Measurements from ENCODE around the gene GLRX2.
A peak's percentile ranks its signal among the peaks of the same experiment; 100 is the strongest.

The GLRX2 gene

DNA sequence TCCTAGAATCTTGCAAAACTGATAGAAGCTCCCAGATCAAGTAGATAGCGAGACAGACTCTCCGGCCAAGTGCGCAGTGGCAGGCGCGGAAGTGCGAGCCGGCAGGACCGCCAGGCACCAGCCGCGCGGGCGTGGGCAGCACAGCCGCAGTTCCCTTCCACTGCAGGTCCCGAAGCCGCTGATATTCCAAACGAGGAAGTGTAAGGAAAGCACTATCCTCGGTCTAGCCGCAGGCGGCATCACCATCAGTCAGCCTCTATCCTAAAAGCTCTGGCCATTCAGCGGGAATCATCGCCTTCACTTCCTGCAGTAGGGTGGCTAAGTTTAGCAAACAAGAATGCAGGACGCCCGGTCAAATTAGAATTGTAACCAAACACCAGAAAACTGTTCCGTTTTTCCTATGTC lies 710 bp downstream of the GLRX2 start:
- Histone ChIP-seq H3K4me3 (ENCODE audit: insufficient read depth, low read length, poor library complexity, severe bottlenecking) (peak overlapping the region; percentile 81), H3K9me3 (ENCODE audit: insufficient read depth, low read length) (no peaks in the 10 kb centered on the region), H3K27ac (ENCODE audit: low read depth, low read length) (no peak overlapping the region), H3F3A (ENCODE audit: insufficient read depth) (peaks cover 8% of the 10 kb centered on the region; the same call in 1 of the 2 replicates), H3K36me3 (ENCODE audit: low read length) (no peaks in the 10 kb centered on the region; the same call in 1 of the 2 replicates), H3K9me2 (replicated peaks; ENCODE audit: insufficient read depth, low read length) (no peaks in the 10 kb centered on the region), H3K79me2 (ENCODE audit: insufficient read depth, low read length) (peaks cover 24% of the 10 kb centered on the region), H3K4me2 (ENCODE audit: low read depth, low read length, poor library complexity, severe bottlenecking) (peak overlapping the region; percentile 85), H4K20me1 (ENCODE audit: low read depth, low read length) (no peaks in the 10 kb centered on the region), H2AFZ (ENCODE audit: low read depth, low read length, severe bottlenecking) (peak overlapping the region; percentile 90), H3K27me3 (ENCODE audit: low read length) (no peaks in the 10 kb centered on the region), H3K9ac (ENCODE audit: low read length) (peak overlapping the region; percentile 67)
- TF ChIP-seq CTCF (IDR thresholded peaks at IDR 0.05; ENCODE audit: insufficient read depth, low read length, poor library complexity, severe bottlenecking) (no peak), EZH2phosphoT487 (conservative IDR thresholded peaks at IDR 0.05; ENCODE audit: low read length) (no peak)

DNA sequence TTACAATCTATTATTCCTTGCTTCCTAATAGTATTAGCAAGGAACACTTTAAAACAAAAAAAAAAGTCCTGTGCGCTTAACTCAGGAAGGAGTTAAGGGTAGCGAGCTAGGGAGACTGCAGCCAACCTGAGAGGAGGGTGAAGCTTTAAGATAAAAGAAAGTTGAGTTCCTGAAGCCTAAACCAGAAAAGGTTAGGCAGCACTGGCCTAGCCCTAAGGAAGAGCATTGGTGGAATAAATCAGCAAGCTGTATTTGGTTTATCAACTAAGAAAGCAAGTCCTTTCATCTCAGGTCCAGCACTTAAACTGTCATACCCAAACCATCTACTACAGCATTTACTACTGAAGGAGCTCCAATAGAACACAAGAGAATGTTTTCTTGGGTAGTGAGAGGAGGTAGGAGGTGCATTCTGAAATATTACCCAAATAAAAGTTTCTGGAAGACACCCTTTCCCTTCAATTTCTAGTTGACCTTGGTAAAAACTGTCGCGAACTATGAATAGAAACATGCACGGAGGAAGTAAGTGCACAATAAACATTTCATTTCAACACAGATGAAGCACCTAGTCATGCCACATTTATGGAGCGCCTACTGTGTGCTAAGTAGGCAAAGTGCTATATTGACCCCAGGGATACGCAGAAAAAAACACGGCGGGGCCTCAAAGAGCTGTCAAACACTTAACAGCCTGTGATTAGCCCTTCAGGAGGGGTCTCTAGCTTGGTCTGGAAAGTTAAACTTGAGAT lies 1.3 kb downstream of the GLRX2 start:
- H3K36me3 ChIP-seq (ENCODE audit: low read length) = no peaks in the 10 kb centered on the region; the same call in 1 of the 2 replicates
- H3K9ac ChIP-seq (ENCODE audit: low read length) = peak overlapping the region; percentile 67
- peaks cover 8% of the 10 kb centered on the region; the same call in 1 of the 2 replicates for H3F3A ChIP-seq (ENCODE audit: insufficient read depth)
- no peaks in the 10 kb centered on the region for H3K9me2 ChIP-seq (replicated peaks; ENCODE audit: insufficient read depth, low read length)
- H2AFZ ChIP-seq (ENCODE audit: low read depth, low read length, severe bottlenecking) = peak overlapping the region; percentile 90
- H4K20me1 ChIP-seq (ENCODE audit: low read depth, low read length) = no peaks in the 10 kb centered on the region
- TF ChIP-seq CTCF (IDR thresholded peaks at IDR 0.05; ENCODE audit: insufficient read depth, low read length, poor library complexity, severe bottlenecking) (no peak), EZH2phosphoT487 (conservative IDR thresholded peaks at IDR 0.05; ENCODE audit: low read length) (no peak)
- H3K27me3 ChIP-seq (ENCODE audit: low read length) = no peaks in the 10 kb centered on the region
- no peak overlapping the region for H3K27ac ChIP-seq (ENCODE audit: low read depth, low read length)
- H3K4me3 ChIP-seq (ENCODE audit: insufficient read depth, low read length, poor library complexity, severe bottlenecking) = peak overlapping the region; percentile 81
- H3K79me2 ChIP-seq (ENCODE audit: insufficient read depth, low read length) = peaks cover 24% of the 10 kb centered on the region
- peak overlapping the region; percentile 85 for H3K4me2 ChIP-seq (ENCODE audit: low read depth, low read length, poor library complexity, severe bottlenecking)
- H3K9me3 ChIP-seq (ENCODE audit: insufficient read depth, low read length) = no peaks in the 10 kb centered on the region

DNA sequence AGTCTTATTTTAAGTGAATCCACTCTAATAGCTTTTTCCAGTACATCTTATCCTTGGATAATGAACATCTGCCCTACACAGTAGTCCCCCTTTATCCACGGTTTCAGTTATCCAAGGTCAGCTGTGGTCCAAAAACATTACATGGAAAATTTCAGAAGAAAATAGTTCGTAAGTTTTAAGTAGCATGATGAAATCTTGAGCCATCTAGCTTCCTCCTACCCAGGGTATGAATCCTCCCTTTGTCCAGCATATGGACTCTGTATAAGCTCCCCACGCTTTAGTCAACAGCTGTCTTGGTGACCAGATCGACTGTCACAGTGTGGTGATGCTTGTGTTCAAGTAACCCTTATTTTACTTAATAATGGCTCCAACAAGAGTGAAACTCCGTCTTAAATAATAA lies 2.6 kb downstream of the GLRX2 start:
- Histone ChIP-seq H2AFZ (ENCODE audit: low read depth, low read length, severe bottlenecking) (no peak overlapping the region), H3K9me3 (ENCODE audit: insufficient read depth, low read length) (no peaks in the 10 kb centered on the region), H3K36me3 (ENCODE audit: low read length) (no peaks in the 10 kb centered on the region; the same call in 1 of the 2 replicates), H3K4me2 (ENCODE audit: low read depth, low read length, poor library complexity, severe bottlenecking) (no peak overlapping the region), H3K9me2 (replicated peaks; ENCODE audit: insufficient read depth, low read length) (no peaks in the 10 kb centered on the region), H3K4me3 (ENCODE audit: insufficient read depth, low read length, poor library complexity, severe bottlenecking) (no peak overlapping the region), H4K20me1 (ENCODE audit: low read depth, low read length) (no peaks in the 10 kb centered on the region), H3K27me3 (ENCODE audit: low read length) (no peaks in the 10 kb centered on the region), H3K27ac (ENCODE audit: low read depth, low read length) (no peak overlapping the region), H3K79me2 (ENCODE audit: insufficient read depth, low read length) (peaks cover 24% of the 10 kb centered on the region), H3K9ac (ENCODE audit: low read length) (no peak overlapping the region), H3F3A (ENCODE audit: insufficient read depth) (peaks cover 8% of the 10 kb centered on the region; the same call in 1 of the 2 replicates)
- no peak for TF ChIP-seq CTCF (IDR thresholded peaks at IDR 0.05; ENCODE audit: insufficient read depth, low read length, poor library complexity, severe bottlenecking)
- no peak for TF ChIP-seq EZH2phosphoT487 (conservative IDR thresholded peaks at IDR 0.05; ENCODE audit: low read length)

All from SU-DHL-6 (cell line).